ENCODE data around the gene DCTPP1. TPM values are rescaled to one million over a fixed set of nuclear protein-coding genes. Genes with fewer than 3 reads are reported as not detected.

DCTPP1 gene
- total and polyA plus RNA-seq, 2 of the 13 experiments (the other 11 are each of a cell fraction or from before 2014, with no cell fraction given) = 54.8 to 74.4 TPM

- TF ChIP-seq, protein P1, sequence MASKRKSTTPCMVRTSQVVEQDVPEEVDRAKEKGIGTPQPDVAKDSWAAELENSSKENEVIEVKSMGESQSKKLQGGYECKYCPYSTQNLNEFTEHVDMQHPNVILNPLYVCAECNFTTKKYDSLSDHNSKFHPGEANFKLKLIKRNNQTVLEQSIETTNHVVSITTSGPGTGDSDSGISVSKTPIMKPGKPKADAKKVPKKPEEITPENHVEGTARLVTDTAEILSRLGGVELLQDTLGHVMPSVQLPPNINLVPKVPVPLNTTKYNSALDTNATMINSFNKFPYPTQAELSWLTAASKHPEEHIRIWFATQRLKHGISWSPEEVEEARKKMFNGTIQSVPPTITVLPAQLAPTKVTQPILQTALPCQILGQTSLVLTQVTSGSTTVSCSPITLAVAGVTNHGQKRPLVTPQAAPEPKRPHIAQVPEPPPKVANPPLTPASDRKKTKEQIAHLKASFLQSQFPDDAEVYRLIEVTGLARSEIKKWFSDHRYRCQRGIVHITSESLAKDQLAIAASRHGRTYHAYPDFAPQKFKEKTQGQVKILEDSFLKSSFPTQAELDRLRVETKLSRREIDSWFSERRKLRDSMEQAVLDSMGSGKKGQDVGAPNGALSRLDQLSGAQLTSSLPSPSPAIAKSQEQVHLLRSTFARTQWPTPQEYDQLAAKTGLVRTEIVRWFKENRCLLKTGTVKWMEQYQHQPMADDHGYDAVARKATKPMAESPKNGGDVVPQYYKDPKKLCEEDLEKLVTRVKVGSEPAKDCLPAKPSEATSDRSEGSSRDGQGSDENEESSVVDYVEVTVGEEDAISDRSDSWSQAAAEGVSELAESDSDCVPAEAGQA (IDR thresholded peaks at IDR 0.05; ENCODE audit: low read depth) = 0 out of 2 replicates have a peak, but pooled peaks have one; percentile 4
- TF ChIP-seq, protein P1 (CRISPR knock-in tag; IDR thresholded peaks at IDR 0.05; ENCODE audit: borderline replicate concordance) = 0 out of 2 replicates have a peak, but pooled peaks have one; percentile 63
- TF ChIP-seq SPEN (CRISPR knock-in tag; IDR thresholded peaks at IDR 0.05; ENCODE audit: low read depth) = peak; percentile 74
- TF ChIP-seq NPAS2 (CRISPR knock-in tag; IDR thresholded peaks at IDR 0.05; ENCODE audit: borderline replicate concordance) = no peak
- TF ChIP-seq NR2F6 (IDR thresholded peaks at IDR 0.05) = no peak
- no peak for TF ChIP-seq NR2F6 (CRISPR knock-in tag; IDR thresholded peaks at IDR 0.05)
- peak; percentile 72; the same call in 1 of the 2 replicates for TF ChIP-seq ZBTB3 (CRISPR knock-in tag; IDR thresholded peaks at IDR 0.05; ENCODE audit: borderline replicate concordance, low read depth)
- 0 out of 2 replicates have a peak, but pooled peaks have one; percentile 46 for TF ChIP-seq BRCA1 (CRISPR knock-in tag; IDR thresholded peaks at IDR 0.05)
- TF ChIP-seq ZNF766 (CRISPR knock-in tag; IDR thresholded peaks at IDR 0.05; ENCODE audit: borderline replicate concordance) = peak; percentile 83; the same call in 1 of the 2 replicates
- TF ChIP-seq, protein P2, sequence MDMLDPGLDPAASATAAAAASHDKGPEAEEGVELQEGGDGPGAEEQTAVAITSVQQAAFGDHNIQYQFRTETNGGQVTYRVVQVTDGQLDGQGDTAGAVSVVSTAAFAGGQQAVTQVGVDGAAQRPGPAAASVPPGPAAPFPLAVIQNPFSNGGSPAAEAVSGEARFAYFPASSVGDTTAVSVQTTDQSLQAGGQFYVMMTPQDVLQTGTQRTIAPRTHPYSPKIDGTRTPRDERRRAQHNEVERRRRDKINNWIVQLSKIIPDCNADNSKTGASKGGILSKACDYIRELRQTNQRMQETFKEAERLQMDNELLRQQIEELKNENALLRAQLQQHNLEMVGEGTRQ (IDR thresholded peaks at IDR 0.05; ENCODE audit: low read depth, low read length) = no peak
- TF ChIP-seq, protein P2 (CRISPR knock-in tag; IDR thresholded peaks at IDR 0.05; ENCODE audit: borderline replicate concordance) = peak; percentile 68
- no peak for TF ChIP-seq NR3C1 (CRISPR knock-in tag; IDR thresholded peaks at IDR 0.05)
- TF ChIP-seq BCL6 (CRISPR knock-in tag; IDR thresholded peaks at IDR 0.05) = no peak; the same call in 1 of the 2 replicates
- 0 out of 2 replicates have a peak, but pooled peaks have one; percentile 61 for TF ChIP-seq ZNF552 (CRISPR knock-in tag; IDR thresholded peaks at IDR 0.05; ENCODE audit: borderline replicate concordance)
- 0 out of 2 replicates have a peak, but pooled peaks have one; percentile 17 for TF ChIP-seq ZC3H13 (CRISPR knock-in tag; IDR thresholded peaks at IDR 0.05)
- 0 out of 2 replicates have a peak, but pooled peaks have one; percentile 81 for TF ChIP-seq ZNF256 (CRISPR knock-in tag; conservative IDR thresholded peaks at IDR 0.05)
- TF ChIP-seq, protein P3, sequence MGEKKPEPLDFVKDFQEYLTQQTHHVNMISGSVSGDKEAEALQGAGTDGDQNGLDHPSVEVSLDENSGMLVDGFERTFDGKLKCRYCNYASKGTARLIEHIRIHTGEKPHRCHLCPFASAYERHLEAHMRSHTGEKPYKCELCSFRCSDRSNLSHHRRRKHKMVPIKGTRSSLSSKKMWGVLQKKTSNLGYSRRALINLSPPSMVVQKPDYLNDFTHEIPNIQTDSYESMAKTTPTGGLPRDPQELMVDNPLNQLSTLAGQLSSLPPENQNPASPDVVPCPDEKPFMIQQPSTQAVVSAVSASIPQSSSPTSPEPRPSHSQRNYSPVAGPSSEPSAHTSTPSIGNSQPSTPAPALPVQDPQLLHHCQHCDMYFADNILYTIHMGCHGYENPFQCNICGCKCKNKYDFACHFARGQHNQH (CRISPR knock-in tag; IDR thresholded peaks at IDR 0.05) = peak; percentile 40; the same call in 1 of the 2 replicates
- peak; percentile 16; the same call in 1 of the 2 replicates for TF ChIP-seq ETV5 (CRISPR knock-in tag; IDR thresholded peaks at IDR 0.05; ENCODE audit: borderline replicate concordance)
- peak; percentile 58 for TF ChIP-seq YEATS2 (CRISPR knock-in tag; IDR thresholded peaks at IDR 0.05; ENCODE audit: borderline replicate concordance)
- peak; percentile 63; the same call in 1 of the 2 replicates for TF ChIP-seq ZNF350 (CRISPR knock-in tag; IDR thresholded peaks at IDR 0.05; ENCODE audit: borderline replicate concordance, low read depth)
- peak; percentile 83 for TF ChIP-seq ERF (CRISPR knock-in tag; IDR thresholded peaks at IDR 0.05)
- TF ChIP-seq HHEX (CRISPR knock-in tag; IDR thresholded peaks at IDR 0.05) = no peak
Measured at GRCh38 chr16:30430428-30430970, 669 bp upstream of the DCTPP1 start (continued).

All from HepG2 (cell line).